ENCODE measurements around the gene ADAMTS16. TPM values are rescaled to one million over a fixed set of nuclear protein-coding genes. Genes with fewer than 3 reads are reported as not detected.

The ADAMTS16 gene
- total RNA-seq, 3 donors from 2014 or later (not counting 1 experiment from before 2014, with no cell fraction given): not detected

GRCh38 chr5:5182508-5183188 lies 42.5 kb downstream of the ADAMTS16 start:
- H3K36me3 ChIP-seq (ENCODE audit: control insufficient read depth, insufficient read depth, low read length): no peaks in the 10 kb centered on the region
- no peak overlapping the region for H3K4me3 ChIP-seq (ENCODE audit: low read length)
- no peaks in the 10 kb centered on the region for H3K27me3 ChIP-seq (ENCODE audit: control insufficient read depth, insufficient read depth, low read length)
- Mint-ChIP-seq H3K9me3 (no peaks in the 10 kb centered on the region), H3K27me3 (ENCODE audit: low read depth in 2 of 2) (peaks cover 0 to 2% of the 10 kb centered on the region in 2 donors), H3K27ac (no peak overlapping the region), H3K4me3 (no peak overlapping the region), H3K36me3 (no peaks in the 10 kb centered on the region), H3K4me1 (no peaks in the 10 kb centered on the region)
- ATAC-seq: no peak
- WGBS (ENCODE audit: insufficient coverage): 20% methylated on average over 4 of the region's 5 CpGs
- DNase-seq: no peak
- no peaks in the 10 kb centered on the region for H3K4me1 ChIP-seq (ENCODE audit: control insufficient read depth, insufficient read depth, low read length)
- no peak overlapping the region for H3K27ac ChIP-seq (ENCODE audit: low read length)
- H3K9me3 ChIP-seq (ENCODE audit: control insufficient read depth, insufficient read depth, low read length): no peaks in the 10 kb centered on the region
- intact Hi-C loops (cut with micrococcal nuclease): no loop called here
- no peak for TF ChIP-seq CTCF (IDR thresholded peaks at IDR 0.05)

DNA sequence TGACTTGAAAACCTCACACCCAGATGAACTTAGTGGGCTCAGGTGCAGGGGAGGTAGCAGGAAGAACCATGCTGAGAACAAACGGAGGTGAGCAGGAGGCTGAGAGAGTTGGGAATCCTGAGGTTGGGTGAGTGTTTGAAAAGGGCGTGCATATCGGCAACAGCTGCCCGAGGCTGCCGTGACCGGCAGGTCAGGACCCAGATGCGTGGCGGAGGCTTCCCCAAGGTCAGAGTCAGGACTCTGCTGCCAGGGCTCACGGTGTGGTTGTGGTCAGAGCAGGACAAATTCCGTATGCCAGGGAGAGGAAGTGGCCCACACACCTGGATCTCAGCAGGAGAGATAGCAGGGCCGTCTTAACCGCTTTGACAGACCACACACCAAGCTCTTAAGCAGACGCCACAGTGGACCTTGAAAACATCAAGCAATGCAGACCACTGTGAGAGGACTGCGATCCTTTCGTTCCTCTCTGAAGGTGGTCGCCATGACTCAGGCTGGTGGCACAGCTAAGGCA lies 43.1 kb downstream of the ADAMTS16 start:
- H3K4me3 Mint-ChIP-seq: no peak overlapping the region

DNA sequence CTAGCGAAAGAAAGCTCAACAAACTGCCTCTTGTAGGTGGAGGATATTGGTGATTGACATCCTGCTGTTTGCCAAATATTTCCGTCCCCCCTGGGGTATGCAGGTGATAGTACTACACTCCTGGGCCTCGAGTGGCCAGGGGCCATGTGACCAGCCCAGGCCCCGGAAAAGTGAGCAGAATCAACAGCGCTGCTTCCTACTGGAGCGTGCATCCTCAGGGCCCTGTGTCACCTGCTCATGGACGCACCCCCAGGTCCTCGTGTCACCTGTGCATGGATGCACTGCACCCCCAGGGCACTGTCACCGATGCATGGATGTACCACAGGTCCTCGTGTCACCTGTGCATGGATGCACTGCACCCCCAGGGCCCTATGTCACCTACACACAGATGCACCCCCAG lies 43.8 kb downstream of the ADAMTS16 start:
- H3K9me3 ChIP-seq (ENCODE audit: control insufficient read depth, insufficient read depth, low read length): no peaks in the 10 kb centered on the region
- no peaks in the 10 kb centered on the region for H3K27me3 ChIP-seq (ENCODE audit: control insufficient read depth, insufficient read depth, low read length)
- ATAC-seq: no peak
- H3K36me3 Mint-ChIP-seq: no peaks in the 10 kb centered on the region
- H3K27ac ChIP-seq (ENCODE audit: low read length): no peak overlapping the region
- peaks cover 0 to 2% of the 10 kb centered on the region in 2 donors for H3K27me3 Mint-ChIP-seq (ENCODE audit: low read depth in 2 of 2)
- H3K4me3 Mint-ChIP-seq: no peak overlapping the region
- intact Hi-C loops (cut with micrococcal nuclease): no loop called here
- no peak for DNase-seq
- H3K4me3 ChIP-seq (ENCODE audit: low read length): no peak overlapping the region
- H3K4me1 ChIP-seq (ENCODE audit: control insufficient read depth, insufficient read depth, low read length): no peaks in the 10 kb centered on the region
- 73% methylated on average over 9 of the region's 10 CpGs for WGBS (ENCODE audit: insufficient coverage)
- no peaks in the 10 kb centered on the region for H3K36me3 ChIP-seq (ENCODE audit: control insufficient read depth, insufficient read depth, low read length)
- no peaks in the 10 kb centered on the region for H3K4me1 Mint-ChIP-seq
- TF ChIP-seq CTCF (IDR thresholded peaks at IDR 0.05): no peak
- H3K9me3 Mint-ChIP-seq: no peaks in the 10 kb centered on the region
- no peak overlapping the region for H3K27ac Mint-ChIP-seq

More for the DNA sequence above, 43.1 kb downstream of the ADAMTS16 start:
- no peaks in the 10 kb centered on the region for H3K27me3 ChIP-seq (ENCODE audit: control insufficient read depth, insufficient read depth, low read length)
- Mint-ChIP-seq H3K27ac (no peak overlapping the region), H3K4me1 (no peaks in the 10 kb centered on the region), H3K27me3 (ENCODE audit: low read depth in 2 of 2) (peaks cover 0 to 2% of the 10 kb centered on the region in 2 donors), H3K9me3 (no peaks in the 10 kb centered on the region), H3K36me3 (no peaks in the 10 kb centered on the region)
- H3K4me1 ChIP-seq (ENCODE audit: control insufficient read depth, insufficient read depth, low read length): no peaks in the 10 kb centered on the region
- DNase-seq: no peak
- no peak overlapping the region for H3K4me3 ChIP-seq (ENCODE audit: low read length)
- no peak for TF ChIP-seq CTCF (IDR thresholded peaks at IDR 0.05)
- intact Hi-C loops (cut with micrococcal nuclease): no loop called here
- 12% methylated on average over 16 of the region's 16 CpGs for WGBS (ENCODE audit: insufficient coverage)
- ATAC-seq: no peak
- no peaks in the 10 kb centered on the region for H3K36me3 ChIP-seq (ENCODE audit: control insufficient read depth, insufficient read depth, low read length)
- H3K27ac ChIP-seq (ENCODE audit: low read length): no peak overlapping the region
- H3K9me3 ChIP-seq (ENCODE audit: control insufficient read depth, insufficient read depth, low read length): no peaks in the 10 kb centered on the region

Data from natural killer cell (primary cell).